Kidney capillary endothelial cell (primary cell): ENCODE measurements around the gene AP2A2.
"Not testable (repeated sequence)": the region's sequence is repeated elsewhere in the genome, so short reads cannot be mapped to it uniquely, and the experiment has no call there.

Source experiments
- DNase-seq: peaks from one replicate; pipeline ENCODE4 v3.0.0-alpha.2; 2018; ENCODE audit warnings: low spot score

The AP2A2 gene

DNA sequence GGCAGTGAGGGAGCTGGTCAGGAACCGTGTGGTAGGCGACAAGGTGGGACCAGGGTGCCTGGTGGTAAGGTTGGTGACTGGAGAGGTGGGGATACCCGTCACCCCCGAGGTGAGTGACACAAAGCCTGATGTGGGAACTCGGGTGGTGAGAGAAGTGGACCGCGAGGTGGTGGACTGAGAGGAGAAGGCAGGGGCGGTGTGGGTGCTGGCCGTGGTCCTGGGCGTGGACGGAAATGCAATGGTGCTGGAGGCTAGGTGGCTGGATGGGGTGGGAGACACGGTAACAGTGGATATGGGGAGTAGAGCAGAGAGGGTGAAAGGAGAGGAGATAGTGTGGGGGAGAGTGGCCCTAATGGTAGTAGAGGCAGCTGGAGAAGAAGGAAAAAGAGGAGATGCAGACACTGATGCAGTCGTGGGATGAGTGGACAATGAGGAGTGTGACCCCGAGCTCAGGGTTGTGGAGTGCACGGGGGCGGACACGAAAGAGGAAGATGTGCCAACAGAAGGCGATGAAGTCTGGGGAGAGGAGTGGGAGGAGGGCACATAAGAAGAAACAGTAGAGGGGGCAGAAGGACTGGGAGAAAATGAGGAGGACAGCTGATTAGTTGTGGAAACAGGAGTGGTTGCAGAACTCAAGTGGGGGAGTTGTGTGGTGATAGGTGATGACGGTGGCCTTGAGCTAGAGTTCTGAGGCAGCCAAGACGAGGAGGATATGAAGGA, 90.3 kb downstream of the AP2A2 start:
- DNase-seq, result no peak

GRCh38 chr11:1016610-1017126, 91.0 kb downstream of the AP2A2 start:
- not testable (repeated sequence) for DNase-seq

DNA sequence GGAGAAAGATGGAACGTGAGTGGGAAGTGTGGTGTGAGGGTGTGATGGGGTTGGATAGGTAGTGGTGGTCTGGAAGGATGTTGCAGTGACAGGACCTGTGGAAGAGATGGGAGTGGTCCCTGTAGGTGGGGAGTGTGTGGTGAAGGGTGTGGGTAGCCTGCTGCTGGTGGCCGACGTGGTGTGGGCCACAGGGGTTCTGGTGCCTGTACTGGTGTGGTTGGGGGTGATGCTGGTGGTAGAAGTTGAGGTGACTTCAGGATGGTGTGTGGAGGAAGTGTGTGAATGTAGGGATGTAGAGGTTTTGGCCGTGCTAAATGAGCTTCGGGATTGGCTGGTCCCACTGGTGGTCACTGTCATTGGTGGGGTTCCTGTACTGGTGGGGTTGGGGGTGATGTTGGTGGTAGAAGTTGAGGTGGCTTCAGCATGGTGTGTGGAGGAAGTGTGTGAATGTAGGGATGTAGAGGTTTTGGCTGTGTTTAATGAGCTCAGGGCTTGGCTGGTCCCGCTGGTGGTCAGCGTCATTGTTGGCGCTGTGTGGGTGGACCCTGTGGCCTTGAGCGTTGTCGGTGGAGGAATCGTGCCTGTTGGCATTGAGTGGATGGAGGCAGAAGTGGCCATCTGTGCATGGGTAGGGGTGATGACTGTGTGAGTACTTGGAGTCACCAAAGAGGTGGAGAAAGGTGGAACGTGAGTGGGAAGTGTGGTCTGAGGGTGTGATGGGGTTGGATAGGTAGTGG, 91.8 kb downstream of the AP2A2 start:
- DNase-seq, result no peak

- no peak for DNase-seq
Measured at GRCh38 chr11:1018091-1018490, 92.4 kb downstream of the AP2A2 start.

GRCh38 chr11:1019321-1019910, 93.7 kb downstream of the AP2A2 start:
- no peak for DNase-seq

DNA sequence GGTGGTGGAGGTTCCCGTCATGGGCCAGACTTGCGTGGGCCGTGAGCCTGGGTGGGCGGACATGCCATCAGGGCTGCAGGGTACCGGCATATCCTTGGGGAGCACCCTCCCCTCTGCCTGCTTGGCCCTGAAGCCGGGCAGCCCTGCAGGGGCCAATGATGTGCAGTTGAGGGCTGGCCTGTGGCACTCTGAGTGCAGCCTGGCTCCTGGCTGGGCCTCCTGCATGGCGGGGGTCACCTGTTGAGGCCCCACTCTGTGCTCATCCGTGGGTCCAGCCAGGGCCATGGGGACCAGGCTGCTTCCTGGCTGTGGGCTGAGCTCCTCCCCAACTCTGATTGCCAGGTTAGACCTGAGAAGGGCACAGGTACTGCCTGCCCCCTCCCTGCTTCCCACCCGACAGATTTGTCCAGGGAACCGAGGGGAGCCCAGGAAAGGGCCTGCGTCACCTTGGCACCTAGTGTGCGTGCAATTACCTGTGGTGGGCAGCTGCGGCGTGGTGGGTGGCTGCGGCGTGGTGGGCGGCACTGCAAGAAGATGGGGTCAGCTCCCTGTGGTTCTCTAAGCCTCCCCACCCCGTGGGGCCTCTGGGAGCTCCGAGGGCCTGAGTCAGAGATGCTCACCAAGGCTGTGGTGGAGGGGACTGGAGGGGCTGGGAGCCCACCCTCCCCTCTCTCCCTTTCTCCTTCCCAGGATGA, 94.7 kb downstream of the AP2A2 start:
- DNase-seq, result no peak

DNA sequence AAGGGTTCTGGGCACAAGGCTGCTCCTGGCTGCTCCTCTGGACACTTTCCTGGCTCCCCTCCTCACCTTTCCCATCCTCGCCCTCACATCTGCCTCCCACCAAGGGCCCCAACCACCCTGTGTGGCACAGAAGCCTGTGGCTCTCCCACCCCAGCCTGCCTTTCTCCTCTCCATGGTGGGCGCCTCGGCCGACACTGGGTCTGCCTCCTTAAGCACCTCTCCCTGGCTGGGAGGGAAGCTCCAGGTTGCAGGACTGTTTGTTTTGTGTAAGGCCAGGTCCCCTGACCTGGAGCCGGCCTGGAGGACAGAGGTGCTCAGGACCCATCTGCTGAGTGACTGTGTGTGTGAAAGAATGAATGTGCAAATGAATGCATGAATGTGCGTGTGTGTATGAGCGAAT, 96.7 kb downstream of the AP2A2 start:
- no peak for DNase-seq

DNA sequence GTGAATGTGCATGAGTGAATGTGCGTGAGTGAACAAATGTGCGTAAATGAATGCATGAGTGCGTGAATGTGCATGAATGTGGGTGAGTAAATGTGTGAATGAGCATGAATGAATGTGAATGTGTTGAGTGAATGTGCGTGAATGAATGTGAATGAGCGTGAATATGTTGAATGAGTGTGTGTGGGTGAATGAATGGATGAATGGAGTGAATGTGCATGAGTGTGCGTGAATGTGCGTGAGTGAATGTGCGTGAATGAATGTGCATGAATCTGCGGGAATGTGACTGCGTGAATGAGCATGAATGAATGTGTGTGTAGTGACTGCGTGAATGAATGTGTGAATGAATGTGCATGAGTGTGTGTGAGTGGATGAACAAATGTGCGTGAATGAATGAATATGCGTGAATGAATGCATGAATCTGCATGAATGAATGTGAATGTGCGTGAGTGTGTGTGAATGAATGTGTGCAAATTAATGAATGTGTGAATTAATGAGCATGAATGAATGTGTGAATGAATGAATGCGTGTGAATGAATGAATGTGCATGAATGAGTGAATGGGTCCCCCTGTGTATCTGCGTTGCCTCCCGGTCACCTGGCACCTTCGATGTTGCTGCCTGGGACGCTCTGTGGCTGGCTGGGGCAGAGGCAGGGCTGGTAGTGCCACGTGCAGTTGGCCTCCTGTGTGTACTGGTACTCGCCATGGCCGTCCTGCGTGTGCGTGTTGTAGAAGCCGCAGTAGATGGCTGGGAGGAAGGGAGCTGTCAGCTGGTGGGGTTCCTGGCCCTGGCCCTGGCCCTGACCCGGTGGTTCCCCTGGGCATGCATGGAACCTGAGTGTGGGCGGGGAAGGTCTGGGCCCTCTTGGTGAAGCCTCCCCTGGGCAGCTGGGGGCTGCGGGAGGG, 97.5 kb downstream of the AP2A2 start:
- no peak for DNase-seq

DNA sequence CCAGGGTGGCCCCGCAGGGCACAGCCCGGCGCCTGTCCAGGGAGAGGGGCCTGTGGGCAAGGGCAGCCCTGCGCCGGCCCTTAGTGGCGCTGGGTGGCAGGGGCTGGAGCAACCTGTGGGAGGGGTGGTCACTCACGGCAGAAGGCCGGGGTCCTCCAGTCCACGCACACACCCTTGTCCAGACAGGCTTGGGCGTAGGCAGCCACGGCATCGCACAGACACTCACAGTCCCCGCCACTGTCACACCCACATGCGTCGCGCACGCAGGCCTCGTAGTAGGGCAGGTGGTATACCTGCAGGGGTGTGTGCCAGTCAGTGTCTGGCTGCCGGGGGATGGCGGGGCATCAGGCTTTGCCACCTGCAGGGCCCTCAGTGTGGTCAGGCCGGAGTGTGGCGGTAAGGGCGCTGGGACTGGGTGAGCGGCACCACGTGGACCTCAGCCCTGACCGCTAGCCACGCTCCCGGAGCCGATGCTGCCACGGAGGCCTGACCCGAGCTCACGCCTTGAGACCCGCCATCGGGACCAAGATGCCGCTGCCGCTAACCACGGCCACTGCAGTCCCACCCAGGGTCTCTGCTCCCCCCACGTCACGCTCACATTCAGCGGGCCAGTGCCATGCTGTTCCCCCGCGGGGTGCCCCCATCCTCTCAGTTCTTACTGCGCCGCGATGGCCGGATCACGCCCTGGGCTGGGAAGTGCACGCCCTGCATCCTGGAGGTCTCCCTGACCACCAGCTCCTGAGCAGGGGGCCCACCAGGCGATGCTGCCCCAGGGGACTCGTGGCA, 98.3 kb downstream of the AP2A2 start:
- no peak for DNase-seq

DNA sequence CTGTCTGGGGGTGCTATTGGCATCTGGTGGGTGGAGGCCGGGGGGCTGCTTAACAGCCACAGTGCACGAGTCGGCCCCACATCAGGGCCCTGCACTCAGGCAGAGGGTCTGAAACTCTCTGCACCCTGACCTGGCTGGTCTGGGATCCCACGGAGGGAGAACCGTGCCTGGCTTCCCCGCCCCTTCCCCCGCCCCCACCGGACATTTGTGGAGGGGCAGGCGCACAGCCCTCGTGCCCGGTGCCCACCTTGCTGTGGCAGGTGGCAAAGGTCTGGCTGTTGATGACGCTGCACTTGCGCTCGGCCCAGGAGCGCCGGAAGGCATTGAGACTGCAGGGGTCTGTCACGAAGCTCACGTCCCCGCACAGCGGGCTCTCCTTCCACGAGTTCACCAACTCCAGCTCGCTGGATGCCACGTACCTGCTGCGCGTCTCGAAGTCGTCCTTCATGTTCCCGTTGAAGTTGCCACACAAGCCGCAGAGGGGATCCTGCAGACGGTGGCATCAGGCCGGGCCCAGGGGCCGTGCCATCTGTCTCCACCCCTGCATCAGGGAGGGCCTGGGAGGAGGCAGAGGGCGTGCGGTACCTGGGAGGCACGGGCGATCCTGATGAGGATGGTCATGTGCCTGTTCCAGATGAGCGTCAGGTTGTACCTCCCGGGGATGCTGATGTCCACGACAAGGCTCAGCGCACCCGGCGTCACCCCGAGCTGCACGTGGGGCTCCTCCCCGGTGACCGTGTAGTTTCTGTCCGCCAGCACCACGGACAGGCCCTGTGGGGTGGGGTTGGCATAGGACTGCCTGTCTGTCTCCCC, 99.1 kb downstream of the AP2A2 start:
- no peak for DNase-seq

DNA sequence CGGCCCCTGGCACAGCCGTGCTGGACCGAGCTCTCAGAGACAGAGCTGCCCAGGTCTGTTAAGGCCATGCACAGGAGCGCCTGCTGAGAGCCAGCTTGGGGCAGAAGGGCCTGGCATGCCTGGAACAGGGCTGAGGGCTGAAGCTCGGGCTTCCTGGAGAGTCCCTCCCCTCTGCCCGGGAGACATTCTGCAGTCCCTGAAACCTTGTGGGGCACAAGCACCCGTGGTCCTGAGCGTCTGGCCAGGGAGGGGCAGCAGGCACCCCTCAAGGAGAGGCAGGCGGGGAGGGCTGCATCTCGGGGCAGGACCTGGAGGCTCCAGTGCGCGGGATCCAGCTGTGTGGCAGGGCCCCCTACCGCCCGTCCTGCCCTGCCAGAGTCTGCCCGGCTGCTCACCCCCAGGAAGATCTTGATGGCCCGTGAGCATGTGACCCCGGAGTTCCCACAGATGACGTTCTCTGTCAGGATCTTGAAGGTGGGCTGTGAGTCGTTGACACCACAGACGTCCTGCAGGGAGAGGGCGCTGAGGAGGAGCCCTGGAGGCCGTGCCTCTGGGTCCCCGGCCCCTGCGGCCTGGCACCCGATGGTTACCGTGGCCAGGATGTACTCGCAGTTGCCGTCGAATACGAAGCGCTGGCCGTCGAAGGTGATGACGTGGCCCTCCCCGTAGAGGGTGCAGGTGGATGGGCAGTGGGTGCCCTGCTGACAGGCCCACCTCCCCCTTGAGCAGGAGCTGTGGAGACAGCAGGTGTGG, 99.9 kb downstream of the AP2A2 start:
- no peak for DNase-seq

DNA sequence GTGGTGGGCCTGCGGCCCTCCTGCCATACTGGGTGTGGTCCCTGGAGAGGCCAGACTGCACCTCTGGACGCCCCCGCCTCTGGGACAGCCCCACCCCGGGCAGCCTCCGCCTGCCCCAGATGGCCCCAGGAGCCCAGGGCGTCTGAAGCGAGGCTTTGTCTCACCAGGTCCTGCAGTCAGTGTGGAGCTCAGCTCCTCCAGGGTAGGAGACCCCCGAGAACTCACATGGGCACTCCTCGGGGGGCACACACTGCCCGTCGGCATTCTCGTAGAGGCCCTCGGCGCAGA, 100.4 kb downstream of the AP2A2 start:
- DNase-seq, result no peak

DNA sequence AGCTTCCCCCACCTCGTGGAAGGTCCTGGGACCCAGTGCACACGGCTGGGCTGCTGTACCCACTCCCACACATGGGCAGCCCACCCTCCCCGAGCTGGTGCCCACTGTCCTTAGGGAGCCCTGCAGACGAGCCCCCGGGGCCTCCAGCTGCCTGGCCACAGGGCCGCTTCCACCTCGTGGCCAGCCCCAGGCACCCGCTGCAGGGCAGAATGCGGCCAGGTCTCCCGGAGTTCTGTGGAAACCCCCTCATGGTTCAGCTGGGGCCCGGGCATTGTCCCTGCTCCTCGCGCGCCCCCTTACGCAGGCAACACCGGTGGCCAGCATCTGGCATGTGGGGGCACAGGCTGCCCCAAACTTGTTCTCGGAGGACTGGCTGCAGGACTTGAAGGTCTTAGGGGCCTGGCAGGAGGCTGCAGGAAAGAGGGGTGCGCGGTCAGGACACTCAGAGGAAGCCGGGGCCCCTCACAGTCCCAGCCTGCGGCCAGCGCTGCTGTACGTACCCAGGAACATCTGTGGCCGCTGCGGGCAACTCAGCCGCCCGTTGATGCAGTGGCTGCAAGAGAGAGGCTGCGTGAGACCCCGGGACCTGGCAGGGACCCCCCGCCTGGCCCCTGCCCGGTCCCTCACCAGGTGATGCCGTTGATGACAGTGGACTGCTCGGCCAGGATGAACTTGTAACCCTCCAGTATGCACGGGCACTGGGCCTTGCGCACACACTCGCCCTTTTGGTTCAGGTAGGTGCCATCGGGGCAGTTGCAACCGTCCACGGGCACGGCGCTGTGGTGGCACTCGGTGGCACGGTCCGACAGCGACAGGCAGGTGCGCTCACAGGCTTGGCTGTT, 101.2 kb downstream of the AP2A2 start:
- DNase-seq, result no peak

DNA sequence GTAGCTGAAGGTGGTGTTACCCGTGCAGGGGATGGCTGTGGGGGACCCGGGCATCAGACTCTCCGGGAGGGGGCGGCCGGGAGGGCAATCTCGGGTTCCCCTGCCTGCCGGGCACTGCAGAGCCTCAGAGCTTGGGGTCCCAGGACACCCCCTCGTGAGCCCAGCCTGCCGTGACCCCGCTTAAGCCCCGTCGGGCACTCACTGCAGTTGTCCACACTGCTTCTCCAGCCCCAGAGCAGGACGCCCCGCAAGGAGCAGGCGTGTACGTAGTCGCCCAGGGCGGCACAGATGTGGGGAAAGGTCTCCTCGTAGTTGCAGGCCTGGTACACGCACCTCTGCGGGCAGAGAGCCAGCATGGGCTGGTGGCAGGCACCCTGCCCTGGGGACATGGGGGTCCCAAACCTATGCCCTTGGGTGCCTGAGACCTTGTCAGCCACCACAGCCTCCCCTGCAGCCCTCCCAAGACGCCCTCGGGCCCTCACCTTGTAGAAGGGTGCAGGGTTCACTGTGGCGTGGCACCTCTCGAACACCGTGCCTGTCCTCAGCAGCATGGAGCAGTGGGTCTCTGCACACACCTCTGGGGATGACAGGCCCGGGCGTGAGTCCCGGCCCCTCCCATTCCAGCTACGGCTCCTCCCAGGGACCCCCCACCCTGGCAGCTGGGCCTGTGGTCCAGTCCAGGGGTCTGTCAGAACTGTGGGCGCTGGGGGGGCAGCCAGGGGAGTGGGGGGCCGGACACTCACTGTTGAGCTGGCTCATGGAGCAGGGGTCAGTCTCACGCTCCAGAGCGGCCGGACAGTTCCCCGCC, 102.0 kb downstream of the AP2A2 start:
- no peak for DNase-seq

DNA sequence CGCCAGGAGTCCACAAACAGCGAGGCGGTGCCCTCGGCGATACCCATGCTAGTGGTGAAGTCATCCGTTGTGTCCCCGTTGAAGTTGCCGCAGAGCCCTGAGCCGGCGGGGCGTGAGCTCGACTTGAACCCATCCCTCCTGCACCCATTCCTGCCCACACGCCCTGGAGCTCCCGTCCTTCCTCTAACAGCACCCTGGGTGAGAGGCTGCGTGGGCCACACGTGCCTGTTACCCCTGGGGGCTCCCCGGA, 102.5 kb downstream of the AP2A2 start:
- no peak for DNase-seq

DNA sequence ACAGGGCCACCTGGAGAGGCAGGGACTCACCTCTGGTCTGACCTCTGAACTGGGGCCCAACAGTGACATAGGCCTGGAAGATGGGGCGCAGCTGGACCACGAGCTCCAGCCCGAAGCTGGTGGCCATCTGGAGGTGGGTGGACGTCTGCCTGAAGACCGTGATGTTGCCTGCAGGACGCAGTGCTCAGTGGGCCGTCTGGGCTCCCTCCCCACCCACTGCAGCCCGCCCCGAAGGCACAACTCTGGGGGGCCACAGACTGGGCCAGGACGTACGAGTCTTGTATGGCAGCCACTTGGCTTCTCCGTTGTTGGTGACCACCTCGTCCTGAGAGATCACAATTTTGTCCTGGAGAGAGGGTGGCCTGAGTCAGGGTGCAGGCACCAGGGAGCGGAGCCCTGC, 102.9 kb downstream of the AP2A2 start:
- DNase-seq, result no peak

- DNase-seq, result no peak
Measured at GRCh38 chr11:1029051-1029450, 103.4 kb downstream of the AP2A2 start.

DNA sequence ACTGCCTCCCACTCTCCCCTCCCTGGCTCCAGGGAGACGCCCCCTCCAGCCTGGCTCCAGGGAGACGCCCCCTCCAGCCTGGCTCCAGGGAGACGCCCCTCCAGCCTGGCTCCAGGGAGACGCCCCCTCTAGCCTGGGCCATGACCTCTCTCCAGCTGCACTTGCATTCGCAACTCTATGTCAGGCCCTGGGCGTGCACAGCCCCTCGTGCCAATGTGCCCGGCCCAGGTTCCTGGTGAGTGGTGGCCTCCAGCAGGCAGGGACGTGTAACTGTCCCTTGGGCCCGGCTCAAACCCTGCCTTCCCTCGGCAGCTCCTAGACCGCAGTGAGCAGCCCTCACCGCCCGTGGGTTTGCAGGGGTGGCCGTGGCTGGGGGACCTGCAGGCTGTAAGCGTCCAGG, 104.0 kb downstream of the AP2A2 start:
- DNase-seq, result no peak
